H1 (cell line): ENCODE results near the gene MLC1. TPM values are rescaled to one million over a fixed set of nuclear protein-coding genes. Genes with fewer than 3 reads are reported as not detected.

Experiments used
- CTCF ChIA-PET: fragments of 300-600 bp; sonication (Branson Sonifier 250); formaldehyde crosslinking; loops from one replicate; lab custom pipeline; 2021; ENCODE audit not compliant: partially characterized antibody; lab: Charles Lee
- POLR2A ChIA-PET: fragments of 300-600 bp; sonication (Branson Sonifier 250); formaldehyde crosslinking; loops from one replicate; lab custom pipeline; 2021; ENCODE audit warnings: inconsistent platforms; ENCODE audit not compliant: partially characterized antibody; lab: Charles Lee
- DNase-seq, 2 experiments: peaks; one replicate each; pipeline versions ENCODE4 v3.0.0 to v3.0.0-alpha.2; 2010 to 2022; ENCODE audit warnings: low spot score in 2 of 2, low read depth in 1 of 2, mixed read lengths in 1 of 2
- FAIRE-seq: peaks from 2 replicates; lab custom pipeline; 2011; peaks lifted over from hg19 to GRCh38; lab: Jason Lieb, UNC
- H2AFZ ChIP-seq: 2 replicates; pipeline ENCODE4 v1.8.1; 2012; ENCODE audit warnings: low read length, inconsistent platforms
- H2AK5ac ChIP-seq: 2 replicates; pipeline ENCODE4 v1.6.1; 2013; ENCODE audit warnings: low read depth, low read length
- H2BK120ac ChIP-seq: replicated peaks from 2 replicates; pipeline ENCODE3; 2013; ENCODE audit warnings: low read depth, low read length, inconsistent platforms
- H2BK12ac ChIP-seq: 2 replicates; pipeline ENCODE4 v1.6.1; 2013; ENCODE audit warnings: low read depth, low read length
- H2BK15ac ChIP-seq: 2 replicates; pipeline ENCODE4 v1.6.1; 2013; ENCODE audit warnings: low read length
- H2BK20ac ChIP-seq: 2 replicates; pipeline ENCODE4 v1.6.1; 2013; ENCODE audit warnings: low read length
- H2BK5ac ChIP-seq: 2 replicates; pipeline ENCODE4 v1.6.1; 2013; ENCODE audit warnings: low read depth, low read length
- H3K14ac ChIP-seq: 2 replicates; pipeline ENCODE4 v1.6.1; 2013; ENCODE audit warnings: inconsistent platforms; ENCODE audit not compliant: insufficient read length
- H3K18ac ChIP-seq: 2 replicates; pipeline ENCODE4 v1.6.1; 2013; ENCODE audit warnings: low read length; ENCODE audit errors: extremely low read depth
- H3K23ac ChIP-seq: 2 replicates; pipeline ENCODE4 v1.6.1; 2013; ENCODE audit warnings: inconsistent platforms; ENCODE audit not compliant: insufficient read length
- H3K23me2 ChIP-seq: 2 replicates; pipeline ENCODE4 v1.6.1; 2013; ENCODE audit warnings: low read depth, low read length
- H3K27ac ChIP-seq: 2 replicates; pipeline ENCODE4 v1.6.1; 2011; ENCODE audit warnings: low read depth, low read length, inconsistent platforms
- H3K27me3 ChIP-seq, 4 experiments: replicated peaks in 1 of 4; 1 replicate in 1 of 4; 2 replicates in 3 of 4; pipeline versions ENCODE4 v1.6.1 to v1.8.1; 2011 to 2013; ENCODE audit warnings: low read length in 3 of 4, mild to moderate bottlenecking in 3 of 4, inconsistent platforms in 2 of 4, mixed read lengths in 2 of 4, moderate library complexity in 1 of 4; ENCODE audit not compliant: control insufficient read depth in 3 of 4, insufficient read depth in 3 of 4; ENCODE audit errors: extremely low read depth in 1 of 4
- H3K36me3 ChIP-seq, 4 experiments: 2 replicates each; pipeline versions ENCODE4 v1.6.1 to v1.8.1; 2011 to 2013; ENCODE audit warnings: mild to moderate bottlenecking in 4 of 4, low read length in 3 of 4, moderate library complexity in 2 of 4, control low read depth in 1 of 4, inconsistent platforms in 1 of 4; ENCODE audit not compliant: insufficient read depth in 4 of 4, control insufficient read depth in 2 of 4
- H3K4ac ChIP-seq: replicated peaks from 2 replicates; pipeline ENCODE3; 2013; ENCODE audit warnings: low read length, low read depth, mixed read lengths, inconsistent platforms; ENCODE audit not compliant: insufficient read length
- H3K4me1 ChIP-seq, 4 experiments: replicated peaks in 1 of 4; 1 replicate in 1 of 4; 2 replicates in 3 of 4; pipeline versions ENCODE4 v1.6.1 to v1.8.1; 2011 to 2013; ENCODE audit warnings: low read length in 3 of 4, inconsistent platforms in 2 of 4, mixed read lengths in 1 of 4; ENCODE audit not compliant: insufficient read depth in 4 of 4, control insufficient read depth in 3 of 4
- H3K4me2 ChIP-seq, 2 experiments: 2 replicates each; pipeline versions ENCODE4 v1.6.1 to v1.8.1; 2011 to 2013; ENCODE audit warnings: low read depth in 2 of 2, low read length in 2 of 2, control low read depth in 1 of 2, inconsistent platforms in 1 of 2, mild to moderate bottlenecking in 1 of 2; ENCODE audit not compliant: insufficient read depth in 1 of 2
- H3K4me3 ChIP-seq, 4 experiments: fragments of 200-600, 300-600 bp in 1 of 4; sonication (generic), shearing (Covaris generic), sonication (Bioruptor Twin) in 1 of 4; 2 replicates each; pipeline versions ENCODE4 v1.5.1 to v1.8.1; 2011 to 2016; ENCODE audit warnings: low read length in 4 of 4, low read depth in 3 of 4, control low read depth in 2 of 4, inconsistent platforms in 2 of 4, mild to moderate bottlenecking in 2 of 4, mixed read lengths in 1 of 4, moderate library complexity in 1 of 4; ENCODE audit not compliant: insufficient read depth in 2 of 4; ENCODE audit errors: extremely low read depth in 1 of 4
- H3K56ac ChIP-seq: replicated peaks from 2 replicates; pipeline ENCODE3; 2013; ENCODE audit warnings: low read depth, mild to moderate bottlenecking, mixed read lengths, low read length, inconsistent platforms; ENCODE audit not compliant: insufficient read length
- H3K79me1 ChIP-seq: 2 replicates; pipeline ENCODE4 v1.6.1; 2013; ENCODE audit warnings: low read depth, low read length, control low read depth
- H3K79me2 ChIP-seq, 2 experiments: 2 replicates each; pipeline versions ENCODE4 v1.6.1 to v1.8.1; 2012 to 2013; ENCODE audit warnings: low read length in 2 of 2, mild to moderate bottlenecking in 2 of 2, inconsistent platforms in 1 of 2; ENCODE audit not compliant: insufficient read depth in 2 of 2, control insufficient read depth in 1 of 2
- H3K9ac ChIP-seq, 4 experiments: replicated peaks in 1 of 4; 1 replicate in 1 of 4; 2 replicates in 3 of 4; pipeline versions ENCODE4 v1.6.1 to v1.8.1; 2011 to 2013; ENCODE audit warnings: low read depth in 3 of 4, low read length in 3 of 4, control low read depth in 2 of 4, mild to moderate bottlenecking in 2 of 4, moderate library complexity in 2 of 4, inconsistent platforms in 1 of 4; ENCODE audit errors: extremely low read depth in 1 of 4
- H3K9me3 ChIP-seq, 2 experiments: 2 replicates each; pipeline versions ENCODE4 v1.6.1 to v1.8.1; 2012 to 2013; ENCODE audit warnings: mild to moderate bottlenecking in 2 of 2, moderate library complexity in 2 of 2, control low read depth in 1 of 2, inconsistent platforms in 1 of 2, low read depth in 1 of 2, low read length in 1 of 2, mixed read lengths in 1 of 2; ENCODE audit not compliant: insufficient read depth in 2 of 2
- H4K20me1 ChIP-seq, 2 experiments: replicated peaks in 1 of 2; 2 replicates each; pipeline versions ENCODE3 to v1.8.1; 2011 to 2013; ENCODE audit warnings: inconsistent platforms in 2 of 2, low read length in 2 of 2, mild to moderate bottlenecking in 1 of 2; ENCODE audit not compliant: insufficient read depth in 2 of 2, control insufficient read depth in 1 of 2
- H4K5ac ChIP-seq: 2 replicates; pipeline ENCODE4 v1.6.1; 2013; ENCODE audit warnings: low read length, low read depth, mixed read lengths, inconsistent platforms; ENCODE audit not compliant: insufficient read length
- H4K8ac ChIP-seq: 2 replicates; pipeline ENCODE4 v1.8.0; 2013; ENCODE audit warnings: mild to moderate bottlenecking, moderate library complexity, low read length, inconsistent platforms; ENCODE audit not compliant: insufficient read depth; ENCODE audit errors: extremely low read depth
- H4K91ac ChIP-seq: replicated peaks from 2 replicates; pipeline ENCODE3; 2013; ENCODE audit warnings: low read length, mixed read lengths, inconsistent platforms; ENCODE audit not compliant: insufficient read length
- JUND ChIP-seq: IDR thresholded peaks from 2 replicates; pipeline ENCODE4 v1.6.1; 2011; ENCODE audit warnings: mild to moderate bottlenecking, improper control_type of control experiment, low read length
- PHF8 ChIP-seq: fragments of 200-600 bp; sonication (generic); conservative IDR thresholded peaks from 2 replicates; pipeline ENCODE4 v1.7.1; 2012; ENCODE audit warnings: low read depth, mild to moderate bottlenecking, inconsistent platforms, low read length, moderate library complexity
- WGBS, 2 experiments: shearing (Covaris generic) in 1 of 2; methylation state at CpG; one replicate each; pipeline versions ENCODE4 v1.1.6 to v1.1.7; 2013 to 2015; ENCODE audit warnings: low lambda C conversion rate in 2 of 2, mixed read lengths in 2 of 2, inconsistent platforms in 1 of 2, low coverage in 1 of 2, missing lambda C conversion rate in 1 of 2; ENCODE audit not compliant: insufficient replicate concordance in 2 of 2, insufficient coverage in 1 of 2, insufficient read length in 1 of 2; ENCODE audit errors: extremely low coverage in 1 of 2, missing lambda C conversion rate in 1 of 2; 5-methylcytosine and 5-hydroxymethylcytosine counted together
- polyA plus RNA-seq, 7 experiments: library from polyadenylated mRNA; depleted of rRNA in 3 of 7; stranded (reverse) in 5 of 7; unstranded in 2 of 7; fragments of >200 nt in 5 of 7; fragments of 200-250 nt in 2 of 7; gene quantifications; 1 replicate in 5 of 7; 2 replicates in 1 of 7; 4 replicates in 1 of 7; pipeline versions ENCODE4 v1.2.1 to v1.2.3, GENCODE V29; 2011 to 2013; ENCODE audit warnings: missing spikeins in 2 of 7, mixed read lengths in 2 of 7
- total RNA-seq: library from RNA; stranded (reverse); fragmentation: NEBNext Ultra II Directional; extraction: Animal tissue kit (Norgen Biotek cat#: 25700); gene quantifications from 2 replicates; pipeline ENCODE4 v1.2.1, GENCODE V29; 2021

MLC1 gene
- total and polyA plus RNA-seq, 2 of the 8 experiments (the other 6 are each of a cell fraction or from before 2014, with no cell fraction given): 0.20 TPM; not detected in 1

- Histone ChIP-seq H2BK5ac (no peak overlapping the region), H3K56ac (no peak overlapping the region), H3K4me1 (peaks cover 0 to 3% (median 0%) of the 10 kb centered on the region in 4 experiments; a peak in 2 of 7 replicates), H3K27me3 (peaks cover under 1 to 17% (median 9%) of the 10 kb centered on the region in 4 experiments; a peak in 6 of 7 replicates), H4K20me1 (no peaks in the 10 kb centered on the region), H3K4me3 (no peak overlapping the region), H2AK5ac (no peak overlapping the region), H3K79me2 (no peaks in the 10 kb centered on the region), H2BK12ac (no peak overlapping the region), H4K91ac (peak overlapping the region; percentile 74), H3K18ac (no peak overlapping the region), H3K9ac (no peak overlapping the region), H3K9me3 (0 out of 4 replicates have a peak, but pooled peaks cover 0 to 5% of the 10 kb centered on the region in 2 experiments), H3K36me3 (no peaks in the 10 kb centered on the region), H2BK120ac (no peak overlapping the region), H2AFZ (no peak overlapping the region), H4K5ac (no peak overlapping the region), H2BK20ac (no peak overlapping the region), H3K4me2 (no peak overlapping the region), H3K4ac (no peak overlapping the region), H3K79me1 (no peaks in the 10 kb centered on the region), H2BK15ac (no peak overlapping the region), H3K23me2 (no peaks in the 10 kb centered on the region), H4K8ac (no peak overlapping the region), H3K14ac (no peak overlapping the region), H3K23ac (no peak overlapping the region), H3K27ac (no peak overlapping the region)
- no peak for FAIRE-seq
- ChIA-PET POLR2A (no interaction called here), CTCF (interaction anchor here (0.6 to 0.9 kb wide), 2 partner anchors 38 to 182 kb away, joined by 3 read pairs; no protein-coding TSS in a partner anchor)
- DNase-seq: no peak
- WGBS, 2 experiments: 91% methylated on average over 36 of the region's 43 CpGs; no CpG with 5 or more reads in 1 of the 2 experiments
- no peak for TF ChIP-seq PHF8
- no peak for TF ChIP-seq JUND
Measured at GRCh38 chr22:50034126-50035081, 50.8 kb downstream of the MLC1 start.
